Suppressor macrophage treated with lipopolysaccharide for 1 hour (primary cell): ENCODE results near the gene XPNPEP1.

Experiments used
- DNase-seq, 3 donors: peaks; one replicate each; pipeline ENCODE4 v3.0.0-alpha.2; 2020 to 2022

XPNPEP1 gene

DNA sequence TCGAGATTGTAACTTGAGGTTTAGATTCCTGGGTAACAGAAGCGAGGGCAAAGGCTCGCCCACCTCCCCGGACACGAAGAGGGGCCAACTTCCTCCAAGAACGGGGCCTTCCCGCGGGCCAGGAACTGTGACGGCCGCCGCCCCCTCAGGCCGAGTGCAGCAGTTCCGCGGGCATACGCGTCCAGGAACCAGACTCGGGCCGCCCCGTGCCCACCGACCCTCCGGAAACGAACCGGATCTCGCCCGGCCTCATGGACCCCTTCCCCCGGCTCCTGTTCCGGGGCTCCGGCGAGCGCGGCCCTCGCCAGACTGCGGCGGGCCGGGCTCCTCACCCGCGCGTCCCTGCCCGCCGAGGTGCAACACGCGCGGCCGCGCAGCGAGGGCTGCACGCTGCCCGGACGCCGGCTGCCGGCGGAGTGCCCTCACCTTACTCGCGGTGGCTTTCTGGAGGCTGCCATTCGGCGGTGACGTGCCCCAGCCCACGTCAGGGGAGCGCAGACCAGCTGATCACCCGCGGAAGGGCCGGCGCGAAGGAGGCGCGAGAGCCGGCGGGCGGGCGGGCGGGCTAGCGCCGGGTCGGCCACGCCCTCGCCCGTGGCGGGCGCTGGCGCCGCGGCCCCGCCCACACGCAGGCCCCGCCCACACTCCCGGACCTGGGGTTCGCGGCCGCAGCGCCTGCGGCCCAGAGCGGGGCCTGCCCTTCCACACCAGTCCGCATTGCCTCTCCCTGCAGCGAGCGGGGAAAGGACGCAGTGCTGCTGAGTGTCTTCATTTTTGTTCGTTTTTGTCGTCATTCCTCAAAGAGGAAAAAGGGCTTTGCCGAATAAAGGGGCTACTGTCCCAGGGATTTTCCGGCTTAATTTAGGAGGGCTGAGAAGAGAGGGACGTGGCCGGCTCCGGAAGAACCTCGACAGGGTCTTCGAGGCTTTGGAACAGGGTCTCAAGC, at the start of gene XPNPEP1:
Gene XPNPEP1, minus strand, starts transcription at position 536 of the 946 bp plus-strand sequence. Its CDS starts 78 bp downstream, at position 458.
- DNase-seq = peak; percentile 94 to 97 (median 96)

DNA sequence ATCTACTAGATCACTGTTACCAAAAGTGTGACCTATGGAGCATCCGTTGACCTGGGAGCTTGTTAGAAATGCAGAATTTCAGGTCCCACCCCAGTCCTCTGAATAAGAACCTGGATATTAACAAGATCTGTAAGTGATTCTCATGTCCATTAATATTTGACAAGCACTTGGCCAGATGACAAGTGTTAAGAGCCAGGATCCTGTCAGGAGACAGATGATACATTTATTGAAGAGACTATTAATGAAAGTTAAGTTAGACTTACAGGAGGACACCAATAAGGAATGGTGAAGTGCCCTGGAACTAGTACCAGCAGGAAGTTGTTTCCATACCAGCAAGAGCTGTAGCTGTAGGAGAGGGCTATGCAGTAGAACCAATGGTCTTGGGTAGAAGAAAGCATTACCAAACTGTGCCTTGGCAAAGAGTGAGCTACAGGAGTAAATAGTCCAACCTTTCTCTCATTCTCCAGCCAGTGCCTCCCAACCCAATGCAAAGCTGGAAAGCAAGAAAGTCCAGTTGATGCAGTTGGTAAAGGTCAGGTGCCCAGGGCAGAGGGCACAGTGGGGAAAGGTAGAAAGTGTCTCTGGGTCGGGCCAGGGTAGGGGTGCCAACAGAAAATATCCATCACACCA, 49.2 kb upstream of the XPNPEP1 start:
- no peak for DNase-seq

DNA sequence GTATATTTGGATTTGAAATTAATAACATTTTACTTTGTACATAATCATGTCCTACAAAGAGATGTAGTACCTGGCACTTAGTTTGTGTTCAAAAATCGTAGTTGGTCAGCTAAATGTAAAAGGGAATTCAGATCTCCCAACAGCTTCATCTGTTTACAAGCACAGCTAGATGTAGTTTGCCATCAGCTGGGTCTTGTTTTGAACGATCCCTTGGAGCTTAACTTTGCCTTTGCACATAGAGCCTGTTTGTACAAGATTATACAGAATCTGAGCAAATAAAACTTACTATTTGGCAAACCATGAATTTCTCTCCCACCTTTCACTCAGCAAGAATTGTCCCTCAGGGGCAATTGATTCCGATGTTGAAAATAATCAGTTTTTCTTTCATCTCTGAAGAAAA, 48.3 kb upstream of the XPNPEP1 start:
- DNase-seq = no peak

DNA sequence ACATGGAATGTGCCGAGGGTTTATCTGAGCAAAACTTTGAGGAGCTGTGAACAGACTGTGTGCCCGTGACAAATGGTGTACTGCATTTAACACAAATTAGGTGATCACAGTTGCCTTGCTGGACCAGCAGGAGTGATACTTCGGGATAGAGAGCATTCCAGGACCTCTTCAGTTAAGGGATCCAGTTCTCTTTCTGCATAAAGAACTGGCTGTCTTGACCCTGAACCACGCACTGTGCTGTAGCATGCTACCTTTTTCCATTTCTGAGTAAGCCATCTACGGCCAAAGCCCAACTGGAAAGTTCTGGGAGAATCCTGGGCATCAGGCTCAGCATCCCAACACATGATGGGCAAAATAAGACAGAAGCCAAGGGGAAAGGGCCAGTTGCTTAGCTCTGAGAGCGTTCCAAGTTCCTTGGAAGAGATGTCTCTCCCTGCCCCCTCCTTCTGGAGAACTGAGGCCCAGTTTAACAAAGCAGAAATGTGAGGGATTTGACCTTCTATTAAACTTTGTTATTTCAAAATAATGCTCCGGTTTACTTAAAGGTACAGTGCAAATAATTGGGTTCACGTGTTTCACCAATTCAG, 46.5 kb upstream of the XPNPEP1 start:
- DNase-seq = no peak

DNA sequence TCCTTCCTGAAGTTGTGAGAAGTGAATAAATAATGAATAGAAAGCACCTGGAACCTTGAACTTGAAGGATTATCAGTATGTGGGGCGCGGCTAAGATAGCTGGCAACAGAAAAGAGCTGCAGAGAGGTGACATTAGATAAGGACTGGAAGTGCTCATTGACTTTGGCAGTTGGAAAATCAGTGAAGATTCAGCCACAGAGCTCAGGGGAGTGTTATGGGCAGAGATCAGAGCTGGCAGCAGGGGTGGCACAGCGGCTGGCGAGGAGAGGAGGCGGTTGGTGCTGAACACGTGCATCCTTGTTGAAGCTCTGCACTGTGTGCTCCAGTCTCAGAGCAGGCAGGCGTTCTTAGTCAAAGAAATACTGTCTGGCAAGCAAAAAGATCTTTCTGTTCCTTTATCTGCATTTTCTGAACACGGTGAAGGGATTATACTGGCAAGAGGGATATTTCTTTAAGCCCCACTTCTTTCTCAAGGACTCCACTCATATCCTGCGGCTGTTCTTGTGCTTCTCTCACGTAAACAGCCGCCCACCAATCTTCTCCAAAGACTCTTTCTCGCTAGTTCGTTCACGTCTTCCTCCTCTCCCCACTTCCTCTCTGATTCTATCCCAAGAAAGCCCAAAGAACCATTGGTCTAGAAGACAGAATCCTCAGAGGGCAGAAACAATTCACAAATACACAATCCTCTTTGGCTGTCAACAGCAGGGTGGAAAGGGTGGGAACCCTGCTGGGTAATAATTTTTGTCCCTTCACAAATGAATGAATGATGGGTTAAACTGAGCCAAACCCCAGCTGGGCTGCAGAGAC, 45.8 kb upstream of the XPNPEP1 start:
- DNase-seq = no peak

DNA sequence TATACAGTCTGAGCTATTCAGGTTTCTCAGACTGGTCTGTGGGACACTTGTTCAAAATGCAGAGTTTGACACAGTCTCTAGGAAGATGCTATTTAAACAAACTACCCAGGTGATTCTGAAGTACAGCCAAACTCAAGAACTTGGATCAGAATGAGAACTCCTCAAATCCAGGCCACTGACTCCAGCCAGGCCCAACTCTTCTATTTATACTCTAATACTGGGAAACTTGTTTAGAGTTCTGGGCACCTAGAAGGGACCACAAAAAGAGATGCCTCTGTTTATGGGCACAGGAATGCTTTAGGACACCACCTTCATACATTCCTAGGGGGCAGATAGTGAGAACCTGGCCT, 44.4 kb upstream of the XPNPEP1 start:
- no peak for DNase-seq

DNA sequence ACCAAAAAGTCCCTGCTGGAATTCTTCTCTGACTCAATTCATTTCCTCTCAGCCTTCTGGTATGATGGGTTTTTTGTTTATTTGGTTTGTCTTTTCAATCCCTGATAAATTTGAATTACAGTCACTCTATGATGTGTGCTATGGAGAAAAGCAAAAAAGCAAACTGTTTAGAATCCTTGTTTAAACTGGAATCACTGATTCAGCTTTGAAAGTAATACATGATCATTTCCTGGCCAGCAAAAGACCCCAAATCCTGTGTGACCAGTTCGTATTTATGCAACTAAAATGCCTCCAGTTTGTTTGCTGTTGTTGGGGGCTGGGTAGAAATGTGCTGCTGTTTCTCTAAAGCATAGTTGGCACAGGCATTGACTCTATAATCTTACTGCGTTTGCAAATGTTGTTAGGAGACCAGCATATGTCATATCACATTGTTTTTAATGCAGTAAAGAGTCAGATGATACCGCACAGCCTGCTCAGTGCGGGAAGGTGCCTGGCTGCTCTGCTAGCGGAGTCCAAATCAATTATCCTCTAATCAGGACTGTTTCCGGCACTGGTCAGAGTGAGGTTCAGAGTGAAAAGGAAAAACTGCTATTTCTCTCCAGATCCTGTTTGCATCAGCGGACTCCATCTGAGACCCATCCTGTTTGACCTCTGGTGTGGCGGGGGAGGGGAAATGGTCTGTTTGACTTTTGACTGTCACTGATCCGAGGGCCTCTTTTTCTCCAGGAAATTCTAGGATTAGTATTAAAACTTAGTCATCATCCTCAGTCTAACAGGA, 43.8 kb upstream of the XPNPEP1 start:
- DNase-seq = peak; percentile 41 to 50 (median 46)

DNA sequence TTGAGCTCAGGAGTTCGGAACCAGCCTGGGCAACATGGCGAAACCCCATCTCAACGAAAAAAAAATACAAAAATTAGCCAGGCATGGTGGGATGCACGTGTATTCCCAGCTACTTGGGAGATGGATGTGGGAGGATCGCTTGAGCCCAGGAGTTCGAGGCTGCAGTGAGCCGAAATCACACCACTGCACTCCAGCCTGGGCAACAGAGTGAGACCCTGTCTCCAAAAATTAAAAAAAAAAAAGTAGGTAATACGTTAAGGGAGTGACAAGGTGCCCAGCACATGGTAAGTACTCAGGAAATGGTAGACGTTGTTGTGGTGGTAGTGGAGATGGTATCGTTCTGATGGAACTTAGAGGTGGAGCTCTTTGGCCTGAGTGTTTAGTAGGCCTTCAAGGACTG, 41.0 kb upstream of the XPNPEP1 start:
- no peak for DNase-seq

DNA sequence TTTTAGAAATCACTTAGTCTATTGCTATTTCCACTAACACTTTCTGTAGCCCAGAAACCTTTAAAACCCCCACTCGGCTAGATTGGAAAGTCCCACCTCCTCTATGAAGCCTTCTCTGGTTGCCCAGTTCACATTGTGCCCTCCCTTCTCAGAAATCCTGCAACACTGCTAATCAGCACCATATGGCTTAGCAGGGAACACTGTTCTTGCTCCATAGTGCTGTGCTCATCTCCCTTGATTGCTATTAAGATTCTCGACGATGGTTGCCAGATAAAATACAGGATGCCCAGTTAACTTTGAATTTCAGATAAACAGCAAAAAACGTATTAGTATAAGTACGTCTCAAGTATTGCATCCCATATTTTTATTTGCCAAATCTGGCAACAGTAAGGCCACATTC, 40.1 kb upstream of the XPNPEP1 start:
- no peak for DNase-seq

DNA sequence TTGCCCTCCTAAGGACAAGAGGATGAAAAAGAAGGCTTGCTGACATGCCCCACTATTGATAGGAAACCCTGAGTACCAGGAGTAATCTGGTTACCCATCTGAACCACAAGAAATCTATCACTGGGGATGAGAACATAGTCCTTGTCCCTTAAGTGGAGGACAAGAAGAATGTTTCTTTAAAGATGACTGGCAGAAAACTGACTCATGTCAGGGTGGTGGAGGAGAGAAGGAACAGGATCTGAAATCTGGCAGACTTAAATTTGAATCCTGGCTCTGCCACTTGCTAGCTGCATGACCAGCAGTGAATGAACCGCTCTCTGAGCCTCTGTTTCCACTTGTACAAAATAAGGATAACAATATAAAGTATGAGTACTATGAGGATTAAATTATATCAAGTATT, 38.9 kb upstream of the XPNPEP1 start:
- DNase-seq = no peak

DNA sequence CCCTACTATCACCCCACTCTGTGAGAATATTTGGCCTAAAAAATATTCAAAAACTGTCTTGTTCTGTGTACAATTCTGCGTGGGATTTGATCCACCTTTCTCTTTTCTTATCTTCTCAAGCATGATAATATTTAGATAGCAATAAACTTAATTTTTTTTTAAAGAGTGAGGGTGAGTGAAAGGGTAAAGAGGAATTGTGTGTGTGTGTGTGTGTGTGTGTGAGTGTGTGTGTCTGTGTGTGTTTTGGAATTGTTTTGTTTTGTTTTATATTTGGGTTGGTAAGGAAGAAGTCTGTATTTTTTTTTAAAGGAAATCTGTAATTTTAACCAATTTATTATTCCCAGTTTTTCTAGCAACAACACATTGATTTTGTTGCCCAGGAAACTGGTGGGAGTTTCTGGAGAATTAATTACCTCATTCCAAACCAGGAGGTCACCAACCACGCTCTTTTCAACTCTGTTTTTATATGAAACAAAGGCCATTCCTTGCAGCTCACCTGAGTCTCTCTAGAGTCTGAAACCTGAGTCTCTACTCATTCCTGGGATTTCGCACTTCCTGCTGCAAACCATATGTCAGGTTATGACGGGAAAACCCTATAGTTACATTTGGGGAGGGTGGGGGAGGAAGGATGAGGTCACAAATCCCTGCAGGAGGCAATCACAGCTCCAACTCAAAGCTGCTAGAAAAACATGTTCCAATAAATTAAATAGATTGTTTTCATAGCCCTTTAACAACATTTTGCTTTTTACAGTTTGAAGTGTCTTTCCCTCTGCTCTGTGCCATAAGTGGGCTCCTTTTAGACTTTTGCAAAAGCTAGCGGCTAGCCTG, 38.1 kb upstream of the XPNPEP1 start:
- DNase-seq = no peak

DNA sequence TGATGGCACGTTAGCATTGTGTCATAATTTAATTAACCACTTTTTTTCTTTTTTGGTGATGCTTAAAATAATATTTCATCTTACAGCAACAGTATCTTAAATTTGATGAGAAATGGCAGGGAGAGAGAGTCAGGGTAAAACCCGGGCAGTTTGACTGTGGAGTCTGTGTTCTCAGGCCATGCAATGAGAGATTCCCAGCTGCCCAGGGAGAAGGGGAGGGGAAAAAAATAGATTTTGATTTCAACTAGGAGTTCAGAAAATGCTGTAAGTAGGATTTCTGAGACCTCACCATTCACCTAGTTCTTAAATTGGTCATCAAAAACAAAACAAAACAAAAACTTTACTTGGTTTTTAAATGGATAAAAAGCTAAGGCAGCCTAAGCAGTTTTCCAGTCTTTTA, 37.4 kb upstream of the XPNPEP1 start:
- DNase-seq = no peak

DNA sequence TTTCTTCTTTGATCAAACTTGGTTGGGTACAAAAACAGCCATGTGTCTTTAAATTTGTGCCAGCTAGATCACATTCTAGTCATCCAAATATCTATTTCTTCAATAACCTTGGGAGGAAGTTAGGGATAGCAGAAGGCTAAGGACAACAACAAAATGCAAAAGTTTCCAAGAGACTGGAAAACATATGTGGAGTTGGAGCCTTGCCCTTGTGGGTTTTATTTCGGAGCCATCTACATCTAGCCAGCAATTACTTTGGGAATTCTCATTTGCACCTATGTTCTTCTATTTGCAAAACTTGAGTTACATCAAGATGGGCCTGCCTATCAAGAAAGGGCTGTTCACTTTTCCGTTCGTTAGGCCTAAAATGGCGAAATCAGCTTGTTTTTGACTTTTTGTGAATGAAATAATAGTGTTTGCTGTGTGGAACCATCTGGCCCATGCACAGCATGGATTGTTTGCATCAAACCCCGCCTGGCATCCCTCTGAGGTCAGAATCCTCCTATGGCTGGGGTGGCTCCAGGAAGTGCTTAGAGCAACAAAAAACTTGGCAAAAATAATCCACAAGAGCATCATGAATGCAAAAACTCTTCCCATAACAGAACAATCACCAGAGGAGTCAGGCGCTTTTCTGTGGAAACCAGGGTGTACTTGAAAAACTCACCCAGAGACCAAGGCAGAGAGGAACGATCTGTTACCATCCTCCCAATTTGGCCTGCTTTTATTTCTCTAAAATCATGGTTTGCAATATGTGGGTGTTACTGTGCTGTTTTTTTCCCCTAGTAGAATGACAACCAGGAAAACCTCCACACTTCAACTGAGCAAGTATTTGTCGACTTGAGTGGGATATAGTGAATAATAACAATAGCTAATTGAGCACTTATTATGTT, 36.2 kb upstream of the XPNPEP1 start:
- no peak for DNase-seq

DNA sequence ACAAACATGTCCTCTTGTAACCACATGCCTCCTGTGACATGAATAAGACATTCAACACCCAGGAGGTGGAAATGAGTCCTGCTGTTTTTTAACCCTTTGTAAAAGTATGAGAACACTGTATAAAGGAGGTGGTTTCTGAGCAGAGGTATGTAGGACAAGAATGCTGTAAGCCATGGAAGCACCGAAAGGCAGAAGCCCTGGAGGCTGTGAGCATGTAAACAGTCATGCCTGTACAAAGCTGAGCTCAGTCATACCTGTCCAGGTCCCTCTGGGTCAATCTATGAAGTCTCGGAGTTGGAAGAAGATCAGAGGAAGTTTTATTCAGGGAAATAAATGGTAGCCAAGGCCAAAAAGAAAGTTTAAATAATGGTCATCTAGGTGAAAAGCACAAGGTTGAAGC, 34.7 kb upstream of the XPNPEP1 start:
- no peak for DNase-seq

DNA sequence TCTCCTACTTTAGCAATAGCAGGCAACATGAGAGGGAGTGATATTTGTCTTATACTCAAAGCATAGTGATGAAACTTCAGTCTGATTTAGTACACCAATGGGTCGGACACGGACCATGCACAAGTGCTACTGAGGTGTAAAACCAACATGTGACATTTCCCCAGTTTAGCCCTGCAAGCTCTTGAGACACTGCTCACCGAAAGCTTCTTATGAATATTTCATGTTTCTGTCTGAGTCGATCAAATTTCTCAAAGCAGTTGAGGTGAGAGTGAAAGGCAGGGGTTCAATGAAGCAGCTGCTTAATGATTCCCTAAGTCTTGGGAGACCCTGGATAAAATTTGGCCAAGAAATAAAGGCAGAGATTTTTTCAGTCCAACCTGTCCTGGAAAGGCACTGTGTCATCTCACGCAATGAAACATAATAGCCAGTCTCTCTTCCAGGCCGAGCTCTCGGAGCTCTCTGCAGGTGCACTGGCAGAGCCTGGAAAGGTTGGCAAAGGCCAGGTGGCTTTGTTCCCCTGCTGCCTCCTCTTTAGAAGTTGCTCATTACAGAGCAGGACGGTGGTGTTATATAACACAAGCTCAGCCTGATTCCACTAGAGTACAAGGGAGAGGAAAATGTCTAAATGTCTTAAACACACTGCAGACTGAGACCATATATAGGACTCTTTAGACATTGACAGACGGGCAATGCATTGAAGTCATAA, 33.9 kb upstream of the XPNPEP1 start:
- no peak for DNase-seq

DNA sequence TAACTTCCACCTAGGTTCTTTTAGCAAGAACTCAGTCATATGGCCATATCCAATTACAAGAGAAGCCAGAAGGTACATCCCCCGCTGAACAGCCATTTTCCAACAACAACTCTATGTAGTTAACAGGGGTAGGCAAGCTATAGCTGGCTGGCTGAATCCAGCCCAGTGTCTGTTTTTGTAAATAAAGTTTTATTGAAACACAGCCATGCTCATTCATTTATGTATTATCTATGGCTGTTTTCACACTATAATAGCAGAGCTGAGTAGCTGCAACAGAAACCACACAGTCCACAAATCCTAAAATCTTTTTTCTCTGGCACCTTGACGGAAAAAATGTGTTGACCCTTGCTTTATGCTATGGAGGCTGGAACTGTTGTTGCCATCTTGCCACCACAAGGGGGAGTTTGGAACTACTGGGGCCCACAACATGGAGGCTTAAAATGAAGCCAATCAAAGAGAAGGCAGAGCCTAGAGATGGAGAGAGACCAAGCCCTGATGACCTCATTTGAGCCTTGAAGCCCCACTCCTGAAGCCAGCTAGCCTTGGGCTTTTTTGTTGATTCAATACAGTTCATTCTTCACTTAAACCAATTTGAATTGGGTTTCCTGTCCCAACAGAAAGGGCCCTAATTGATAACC, 33.3 kb upstream of the XPNPEP1 start:
- DNase-seq = peak; percentile 63 to 72 (median 64)

DNA sequence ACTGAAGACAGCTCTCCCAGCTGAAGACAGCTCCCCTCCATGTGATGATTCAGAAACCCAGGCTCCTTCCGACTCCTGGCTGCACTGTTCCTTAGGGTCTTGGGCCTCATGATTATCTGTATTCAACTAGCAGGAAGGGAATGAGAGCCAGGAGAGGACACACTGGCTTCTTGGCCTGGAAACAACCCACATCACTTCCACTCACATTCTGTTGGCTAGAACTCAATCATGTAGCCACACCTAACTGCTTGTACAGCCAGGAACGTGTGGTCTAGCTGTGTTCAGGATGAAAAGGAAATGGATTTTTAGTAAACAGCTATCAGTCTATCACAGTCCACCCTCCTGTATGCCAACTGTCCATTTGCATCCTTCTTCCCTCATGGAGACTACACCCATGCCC, 30.5 kb upstream of the XPNPEP1 start:
- DNase-seq = no peak

DNA sequence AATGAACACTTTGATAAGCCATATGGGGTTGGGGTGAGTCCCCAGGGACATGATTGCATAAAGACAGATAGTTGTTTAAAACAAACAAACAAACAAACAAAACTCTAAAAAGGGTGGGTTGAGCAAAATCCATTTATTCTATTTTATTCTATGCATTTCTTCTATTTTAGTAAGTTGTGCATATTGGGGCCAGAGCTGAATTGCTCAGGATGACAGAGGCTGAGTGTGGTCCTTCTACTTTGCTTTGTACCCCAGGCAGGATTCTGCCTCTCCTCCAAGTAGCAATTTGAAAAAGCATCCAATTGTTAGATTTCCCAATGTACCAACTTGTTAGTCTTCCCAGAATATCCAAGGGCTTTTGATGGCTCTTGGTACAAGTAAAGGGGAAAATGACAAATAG, 29.2 kb upstream of the XPNPEP1 start:
- DNase-seq = no peak
